Osteoblast (primary cell): ENCODE results near the gene SPOPL. TPM values are rescaled to one million over a fixed set of nuclear protein-coding genes. Genes with fewer than 3 reads are reported as not detected.

Source experiments
- DNase-seq: peaks from one replicate; pipeline ENCODE4 v3.0.0; 2011; ENCODE audit warnings: low spot score, mixed read lengths; ENCODE audit not compliant: insufficient read length; ENCODE audit errors: missing footprints
- H2AFZ ChIP-seq: 2 replicates; pipeline ENCODE4 v1.6.0; 2011; ENCODE audit warnings: mild to moderate bottlenecking, low read length
- H3K27ac ChIP-seq: 2 replicates; pipeline ENCODE4 v1.5.1; 2011; ENCODE audit warnings: mild to moderate bottlenecking, low read depth, low read length, moderate library complexity
- H3K27me3 ChIP-seq: 2 replicates; pipeline ENCODE4 v1.6.0; 2012; ENCODE audit warnings: mild to moderate bottlenecking, control low read depth, inconsistent platforms, low read length, moderate library complexity; ENCODE audit not compliant: insufficient read depth
- H3K36me3 ChIP-seq: 2 replicates; pipeline ENCODE4 v1.5.1; 2011; ENCODE audit warnings: mild to moderate bottlenecking, low read length, control low read depth, moderate library complexity; ENCODE audit not compliant: insufficient read depth
- H3K4me1 ChIP-seq: 2 replicates; pipeline ENCODE4 v1.5.1; 2011; ENCODE audit warnings: mild to moderate bottlenecking, low read length, control low read depth, moderate library complexity; ENCODE audit not compliant: insufficient read depth
- H3K4me2 ChIP-seq: 2 replicates; pipeline ENCODE4 v1.6.0; 2011; ENCODE audit warnings: mild to moderate bottlenecking, low read length; ENCODE audit not compliant: insufficient read depth
- H3K4me3 ChIP-seq: fragments of 200-600 bp; sonication (generic); 3 replicates; pipeline ENCODE4 v1.5.1; 2012; ENCODE audit warnings: mild to moderate bottlenecking, low read length, inconsistent platforms; ENCODE audit not compliant: insufficient read depth
- H3K79me2 ChIP-seq: 2 replicates; pipeline ENCODE4 v1.6.0; 2012; ENCODE audit warnings: mild to moderate bottlenecking, low read length, control low read depth, inconsistent platforms; ENCODE audit not compliant: insufficient read depth
- H3K9me3 ChIP-seq: 2 replicates; pipeline ENCODE4 v1.5.1; 2011; ENCODE audit warnings: low read depth, low read length, control low read depth
- H4K20me1 ChIP-seq: 2 replicates; pipeline ENCODE4 v1.6.0; 2012; ENCODE audit warnings: mild to moderate bottlenecking, low read length, control low read depth; ENCODE audit not compliant: insufficient read depth
- total RNA-seq: library from RNA; depleted of rRNA; stranded (reverse); fragments of >200 nt; gene quantifications from 2 replicates; pipeline ENCODE4 v1.2.3, GENCODE V29; 2012
- TF ChIP-seq, protein P1 (sequence below): IDR thresholded peaks from 2 replicates; pipeline ENCODE4 v1.5.1; 2011; ENCODE audit warnings: mild to moderate bottlenecking, low read depth, low read length, moderate library complexity; ENCODE audit errors: extremely low read depth

SPOPL gene
- total RNA-seq, 1 donor: 23.5 TPM

DNA sequence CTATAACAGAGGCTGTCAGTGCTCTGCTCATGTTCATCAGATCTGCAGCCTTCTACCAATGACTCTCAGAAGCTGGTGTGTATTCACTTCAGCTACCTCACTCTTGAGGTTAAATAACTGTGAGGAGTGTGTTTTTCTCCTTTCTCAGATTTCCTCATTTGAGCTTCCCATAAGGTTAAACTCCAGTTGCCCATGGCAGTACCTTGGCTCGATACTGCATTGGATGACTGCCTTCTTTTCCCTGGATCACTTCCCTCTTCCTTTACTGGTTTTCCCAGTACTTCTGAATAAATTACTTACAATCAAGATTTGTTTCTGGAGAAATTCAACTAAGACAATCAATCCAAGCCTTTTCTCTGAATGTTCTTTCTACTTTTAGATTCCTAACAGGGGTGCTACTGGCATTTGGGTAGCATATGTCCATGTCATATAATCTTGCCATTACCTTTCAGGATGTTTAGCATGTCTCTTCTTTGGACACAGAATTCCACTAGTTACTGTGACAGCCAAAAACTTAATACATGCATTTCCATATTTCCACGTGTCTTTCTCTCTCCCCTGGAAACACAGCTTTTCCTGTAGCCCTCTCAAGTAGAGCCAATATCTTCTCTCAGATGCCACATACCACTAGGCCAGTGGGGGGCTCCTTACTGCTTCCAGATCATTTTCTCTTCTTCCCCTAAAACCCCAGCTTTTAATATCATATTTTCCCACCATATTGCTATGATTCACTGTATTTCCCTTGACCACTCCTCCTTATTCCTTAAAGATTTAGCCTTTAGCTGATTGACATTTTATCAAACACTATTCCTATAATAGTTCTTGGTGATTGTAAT is 15.0 kb upstream of the SPOPL start:
- Histone ChIP-seq H3K27me3 (no peaks in the 10 kb centered on the region), H3K4me2 (no peak overlapping the region), H4K20me1 (no peaks in the 10 kb centered on the region), H3K79me2 (no peaks in the 10 kb centered on the region), H3K4me1 (no peaks in the 10 kb centered on the region), H3K27ac (no peak overlapping the region), H2AFZ (no peak overlapping the region), H3K36me3 (no peaks in the 10 kb centered on the region), H3K9me3 (no peaks in the 10 kb centered on the region), H3K4me3 (no peak overlapping the region)
- DNase-seq: no peak
- TF ChIP-seq, protein P1, sequence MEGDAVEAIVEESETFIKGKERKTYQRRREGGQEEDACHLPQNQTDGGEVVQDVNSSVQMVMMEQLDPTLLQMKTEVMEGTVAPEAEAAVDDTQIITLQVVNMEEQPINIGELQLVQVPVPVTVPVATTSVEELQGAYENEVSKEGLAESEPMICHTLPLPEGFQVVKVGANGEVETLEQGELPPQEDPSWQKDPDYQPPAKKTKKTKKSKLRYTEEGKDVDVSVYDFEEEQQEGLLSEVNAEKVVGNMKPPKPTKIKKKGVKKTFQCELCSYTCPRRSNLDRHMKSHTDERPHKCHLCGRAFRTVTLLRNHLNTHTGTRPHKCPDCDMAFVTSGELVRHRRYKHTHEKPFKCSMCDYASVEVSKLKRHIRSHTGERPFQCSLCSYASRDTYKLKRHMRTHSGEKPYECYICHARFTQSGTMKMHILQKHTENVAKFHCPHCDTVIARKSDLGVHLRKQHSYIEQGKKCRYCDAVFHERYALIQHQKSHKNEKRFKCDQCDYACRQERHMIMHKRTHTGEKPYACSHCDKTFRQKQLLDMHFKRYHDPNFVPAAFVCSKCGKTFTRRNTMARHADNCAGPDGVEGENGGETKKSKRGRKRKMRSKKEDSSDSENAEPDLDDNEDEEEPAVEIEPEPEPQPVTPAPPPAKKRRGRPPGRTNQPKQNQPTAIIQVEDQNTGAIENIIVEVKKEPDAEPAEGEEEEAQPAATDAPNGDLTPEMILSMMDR: no peak

DNA sequence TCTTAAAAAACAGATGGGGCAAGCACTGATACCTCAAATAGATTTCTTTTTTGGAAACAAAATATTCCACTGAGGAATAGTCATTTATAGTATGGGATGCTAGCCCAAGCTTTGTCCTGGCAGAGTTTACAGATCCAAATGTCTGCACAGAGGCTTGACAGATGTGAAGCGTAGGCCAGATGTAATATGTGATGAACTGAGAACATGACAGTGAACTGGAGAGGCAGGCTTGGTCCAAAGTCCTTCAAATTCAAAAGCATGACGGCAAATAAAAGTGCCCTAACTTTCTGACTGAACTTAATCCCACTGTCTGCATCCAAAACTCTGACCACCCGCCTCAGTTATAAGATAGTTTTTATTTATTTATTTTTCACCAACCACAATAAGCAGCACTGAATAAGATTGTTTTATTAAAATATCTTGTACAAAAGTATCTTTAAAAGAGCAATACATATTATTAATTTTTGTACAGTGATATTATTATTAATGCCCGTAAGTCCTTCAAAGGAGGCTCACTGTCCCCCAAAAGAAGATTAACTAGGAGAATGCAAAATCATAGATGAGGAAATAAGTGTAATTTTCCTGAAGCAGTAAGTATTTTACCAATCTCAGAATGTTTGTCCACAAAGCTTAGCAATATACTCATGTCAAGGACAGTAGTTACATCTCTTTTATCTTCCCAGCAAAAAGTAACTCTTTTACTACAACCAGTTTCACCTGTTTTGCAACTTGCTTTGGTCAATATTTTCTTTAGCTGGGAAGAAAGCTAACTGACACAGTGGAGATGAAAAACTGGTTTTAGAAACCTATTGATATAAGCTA is 10.7 kb upstream of the SPOPL start:
- H2AFZ ChIP-seq: no peak overlapping the region
- H4K20me1 ChIP-seq: no peaks in the 10 kb centered on the region

DNA sequence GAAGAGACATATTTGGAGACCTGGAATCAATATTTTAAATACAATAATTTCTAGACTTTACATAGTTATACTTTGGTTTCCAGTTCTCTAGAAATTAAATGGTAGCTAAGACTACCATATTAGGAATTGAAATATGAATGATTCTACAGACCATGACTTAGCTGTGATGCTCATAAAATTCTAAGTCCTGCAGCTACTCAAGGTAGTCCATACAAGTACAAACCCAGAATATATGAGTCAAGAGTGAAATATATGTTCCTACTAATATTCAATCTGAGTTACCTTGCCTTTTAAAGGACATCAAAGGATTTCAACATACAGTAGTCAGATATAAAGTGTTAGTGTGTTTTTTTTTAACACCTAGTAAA is 10.1 kb upstream of the SPOPL start:
- TF ChIP-seq, protein P1: no peak
- H3K27ac ChIP-seq: no peak overlapping the region

More for the DNA sequence above, 10.7 kb upstream of the SPOPL start:
- TF ChIP-seq, protein P1: no peak
- Histone ChIP-seq H3K4me3 (no peak overlapping the region), H3K4me1 (no peaks in the 10 kb centered on the region), H3K27ac (no peak overlapping the region), H3K9me3 (no peaks in the 10 kb centered on the region), H3K27me3 (no peaks in the 10 kb centered on the region), H3K36me3 (no peaks in the 10 kb centered on the region), H3K79me2 (no peaks in the 10 kb centered on the region), H3K4me2 (no peak overlapping the region)
- DNase-seq: no peak

DNA sequence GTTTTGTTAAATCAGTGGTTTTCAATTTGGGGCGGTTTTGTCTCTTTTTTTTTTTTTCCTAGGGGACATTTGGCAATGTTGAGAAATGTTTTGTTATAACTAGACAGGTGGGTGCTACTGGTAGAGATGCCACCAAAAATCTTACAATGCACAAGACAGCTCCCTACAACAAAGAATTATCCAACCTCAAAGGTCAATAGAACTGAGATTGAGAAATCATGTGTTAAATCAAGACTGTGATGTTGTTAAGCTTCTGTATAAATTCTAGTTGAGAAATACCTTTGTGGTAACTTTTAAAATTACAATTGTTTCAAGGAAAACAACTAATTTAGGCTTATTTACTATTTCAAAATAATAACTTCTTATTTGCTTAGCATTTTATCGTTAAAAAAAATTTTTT is 9.4 kb upstream of the SPOPL start:
- Histone ChIP-seq H3K27me3 (no peaks in the 10 kb centered on the region), H4K20me1 (no peaks in the 10 kb centered on the region), H3K9me3 (no peaks in the 10 kb centered on the region), H3K79me2 (no peaks in the 10 kb centered on the region), H3K4me3 (no peak overlapping the region), H2AFZ (no peak overlapping the region), H3K36me3 (no peaks in the 10 kb centered on the region), H3K27ac (no peak overlapping the region), H3K4me1 (no peaks in the 10 kb centered on the region), H3K4me2 (no peak overlapping the region)
- DNase-seq: no peak
- TF ChIP-seq, protein P1: no peak

More for the DNA sequence above, 10.1 kb upstream of the SPOPL start:
- Histone ChIP-seq H3K4me3 (no peak overlapping the region), H3K4me1 (no peaks in the 10 kb centered on the region), H3K27me3 (no peaks in the 10 kb centered on the region), H3K79me2 (no peaks in the 10 kb centered on the region), H3K4me2 (no peak overlapping the region), H3K36me3 (no peaks in the 10 kb centered on the region), H3K9me3 (no peaks in the 10 kb centered on the region), H4K20me1 (no peaks in the 10 kb centered on the region), H2AFZ (no peak overlapping the region)
- no peak for DNase-seq
